GM21515 (cell line): ENCODE measurements around the gene ITPR2.

Experiments
- ATAC-seq: cut with Tn5 transposase; IDR thresholded peaks from one replicate; pipeline ENCODE4 v1.9.1; 2021; ENCODE audit not compliant: unreplicated experiment

The ITPR2 gene

GRCh38 chr12:26825459-26826016 lies 7.5 kb downstream of the ITPR2 start:
- ATAC-seq, result no peak

- no peak for ATAC-seq
Observed at GRCh38 chr12:26823390-26823789, 9.6 kb downstream of the ITPR2 start.

- no peak for ATAC-seq
Observed at GRCh38 chr12:26822026-26822425, 11.0 kb downstream of the ITPR2 start.

- ATAC-seq, result no peak
Observed at GRCh38 chr12:26821212-26821701, 11.7 kb downstream of the ITPR2 start.

GRCh38 chr12:26818636-26819035 lies 14.4 kb downstream of the ITPR2 start:
- no peak for ATAC-seq

GRCh38 chr12:26818201-26818600 lies 14.8 kb downstream of the ITPR2 start:
- no peak for ATAC-seq

GRCh38 chr12:26817183-26817591 lies 15.8 kb downstream of the ITPR2 start:
- peak; percentile 80 for ATAC-seq

- ATAC-seq, result no peak
Observed at GRCh38 chr12:26813812-26814211, 19.2 kb downstream of the ITPR2 start.

GRCh38 chr12:26810330-26810729 lies 22.7 kb downstream of the ITPR2 start:
- ATAC-seq, result no peak

GRCh38 chr12:26809611-26810285 lies 23.2 kb downstream of the ITPR2 start:
- no peak for ATAC-seq

- no peak for ATAC-seq
Observed at GRCh38 chr12:26808766-26809476, 24.1 kb downstream of the ITPR2 start.

GRCh38 chr12:26807292-26807691 lies 25.7 kb downstream of the ITPR2 start:
- ATAC-seq, result no peak

- no peak for ATAC-seq
Observed at GRCh38 chr12:26806556-26806955, 26.4 kb downstream of the ITPR2 start.

- no peak for ATAC-seq
Observed at GRCh38 chr12:26805401-26805971, 27.5 kb downstream of the ITPR2 start.

- ATAC-seq, result no peak
Observed at GRCh38 chr12:26803552-26803951, 29.4 kb downstream of the ITPR2 start.

GRCh38 chr12:26801486-26801885 lies 31.5 kb downstream of the ITPR2 start:
- no peak for ATAC-seq

- no peak for ATAC-seq
Observed at GRCh38 chr12:26800858-26801257, 32.1 kb downstream of the ITPR2 start.

- ATAC-seq, result no peak
Observed at GRCh38 chr12:26800347-26800746, 32.6 kb downstream of the ITPR2 start.

GRCh38 chr12:26799741-26800140 lies 33.3 kb downstream of the ITPR2 start:
- no peak for ATAC-seq

- ATAC-seq, result no peak
Observed at GRCh38 chr12:26798640-26799039, 34.4 kb downstream of the ITPR2 start.

- no peak for ATAC-seq
Observed at GRCh38 chr12:26798023-26798422, 35.0 kb downstream of the ITPR2 start.

GRCh38 chr12:26795910-26796309 lies 37.1 kb downstream of the ITPR2 start:
- ATAC-seq, result no peak
